ENCODE results near the gene PTTG1. TPM values are rescaled to one million over a fixed set of nuclear protein-coding genes. Genes with fewer than 3 reads are reported as not detected.

PTTG1 gene
- total and polyA plus RNA-seq, 2 of the 8 experiments (the other 6 are each of a cell fraction or from before 2014, with no cell fraction given) = 240 to 478 TPM

- TF ChIP-seq CHD7 (IDR thresholded peaks at IDR 0.05; ENCODE audit: insufficient replicate concordance, low read length) = no peak
- no peak for TF ChIP-seq JUN (IDR thresholded peaks at IDR 0.05; ENCODE audit: low read depth, low read length)
- TF ChIP-seq YY1 (IDR thresholded peaks at IDR 0.05; ENCODE audit: low read depth, low read length) = no peak
- TF ChIP-seq CHD2 (IDR thresholded peaks at IDR 0.05; ENCODE audit: low read length) = no peak
- no peak for TF ChIP-seq CTBP2 (IDR thresholded peaks at IDR 0.05; ENCODE audit: borderline replicate concordance, insufficient read depth, insufficient read length, low read length)
- TF ChIP-seq TCF12 (IDR thresholded peaks at IDR 0.05; ENCODE audit: low read depth, low read length) = no peak
- no peak for TF ChIP-seq CBX8 (IDR thresholded peaks at IDR 0.05; ENCODE audit: borderline replicate concordance, low read depth, low read length)
These were observed 10.5 kb downstream of the PTTG1 start (continued) for GRCh38 chr5:160432196-160432595.
